Trophoblast cell (in vitro differentiated cells and primary cell): Measurements from ENCODE around the gene ALKBH6.

Experiments
- DNase-seq, 2 donors: peaks; one replicate each; pipeline ENCODE4 v3.0.0-alpha.2; 2016
- H2AFZ ChIP-seq: 2 replicates; pipeline ENCODE4 v1.6.1; 2013; ENCODE audit warnings: low read length, moderate library complexity, mild to moderate bottlenecking; ENCODE audit not compliant: insufficient read depth, poor library complexity
- H2AK5ac ChIP-seq: 2 replicates; pipeline ENCODE4 v1.6.1; 2013; ENCODE audit warnings: mild to moderate bottlenecking, low read length
- H2BK120ac ChIP-seq: 2 replicates; pipeline ENCODE4 v1.6.1; 2013; ENCODE audit warnings: low read length, mild to moderate bottlenecking, moderate library complexity; ENCODE audit not compliant: insufficient read depth, poor library complexity
- H2BK12ac ChIP-seq: 2 replicates; pipeline ENCODE4 v1.6.1; 2013; ENCODE audit warnings: mild to moderate bottlenecking, low read length, moderate library complexity
- H2BK5ac ChIP-seq: 2 replicates; pipeline ENCODE4 v1.6.1; 2013; ENCODE audit warnings: low read length, low read depth, moderate library complexity, mild to moderate bottlenecking; ENCODE audit not compliant: poor library complexity
- H3K14ac ChIP-seq: 2 replicates; pipeline ENCODE4 v1.6.1; 2013; ENCODE audit warnings: mild to moderate bottlenecking, low read length
- H3K18ac ChIP-seq: 2 replicates; pipeline ENCODE4 v1.6.1; 2013; ENCODE audit warnings: mild to moderate bottlenecking, low read length
- H3K23ac ChIP-seq: 2 replicates; pipeline ENCODE4 v1.6.1; 2013; ENCODE audit warnings: low read length
- H3K27ac ChIP-seq: 2 replicates; pipeline ENCODE4 v1.5.1; 2013; ENCODE audit warnings: low read depth, mild to moderate bottlenecking, inconsistent platforms, low read length, moderate library complexity
- H3K27me3 ChIP-seq: 2 replicates; pipeline ENCODE4 v1.6.1; 2013; ENCODE audit warnings: inconsistent platforms, mild to moderate bottlenecking, low read length, moderate library complexity; ENCODE audit not compliant: insufficient read depth
- H3K36me3 ChIP-seq, 2 experiments: 1 replicate in 1 of 2; 2 replicates in 1 of 2; pipeline ENCODE4 v1.6.1; 2013; ENCODE audit warnings: low read length in 2 of 2, mild to moderate bottlenecking in 2 of 2, moderate library complexity in 1 of 2; ENCODE audit not compliant: insufficient read depth in 2 of 2, control insufficient read depth in 1 of 2
- H3K4ac ChIP-seq: 2 replicates; pipeline ENCODE4 v1.6.1; 2013; ENCODE audit warnings: low read depth, mild to moderate bottlenecking, low read length, moderate library complexity
- H3K4me1 ChIP-seq, 2 experiments: 1 replicate in 1 of 2; 2 replicates in 1 of 2; pipeline ENCODE4 v1.6.1; 2013; ENCODE audit warnings: low read length in 2 of 2, mild to moderate bottlenecking in 2 of 2, moderate library complexity in 1 of 2; ENCODE audit not compliant: insufficient read depth in 2 of 2, control insufficient read depth in 1 of 2
- H3K4me2 ChIP-seq: 2 replicates; pipeline ENCODE4 v1.6.1; 2013; ENCODE audit warnings: inconsistent platforms, mild to moderate bottlenecking, low read length, moderate library complexity
- H3K4me3 ChIP-seq: 2 replicates; pipeline ENCODE4 v1.5.1; 2013; ENCODE audit warnings: mild to moderate bottlenecking, low read depth, low read length, inconsistent platforms
- H3K79me1 ChIP-seq: one replicate; pipeline ENCODE4 v1.6.1; 2013; ENCODE audit warnings: low read length
- H3K79me2 ChIP-seq: 2 replicates; pipeline ENCODE4 v1.6.1; 2013; ENCODE audit warnings: low read length, mild to moderate bottlenecking; ENCODE audit not compliant: control insufficient read depth, insufficient read depth, poor library complexity
- H3K9ac ChIP-seq: 2 replicates; pipeline ENCODE4 v1.6.1; 2013; ENCODE audit warnings: mild to moderate bottlenecking, low read length
- H3K9me3 ChIP-seq: 2 replicates; pipeline ENCODE4 v1.6.1; 2013; ENCODE audit warnings: low read depth, mild to moderate bottlenecking, control low read depth, inconsistent platforms, low read length; ENCODE audit not compliant: insufficient read depth
- H4K12ac ChIP-seq: 2 replicates; pipeline ENCODE4 v1.6.1; 2013; ENCODE audit warnings: low read depth, mild to moderate bottlenecking, low read length, moderate library complexity
- H4K8ac ChIP-seq: 2 replicates; pipeline ENCODE4 v1.6.1; 2013; ENCODE audit warnings: low read depth, mild to moderate bottlenecking, low read length, moderate library complexity
- H4K91ac ChIP-seq: one replicate; pipeline ENCODE4 v1.6.1; 2013; ENCODE audit warnings: low read depth, mild to moderate bottlenecking, low read length, moderate library complexity
- WGBS: extraction: QIAGEN DNeasy Blood & Tissue Kit; methylation state at CpG from one replicate; pipeline ENCODE4 v1.1.7; 2013; ENCODE audit warnings: missing lambda C conversion rate; ENCODE audit not compliant: insufficient read length, insufficient coverage; ENCODE audit errors: extremely low coverage; 5-methylcytosine and 5-hydroxymethylcytosine counted together

The ALKBH6 gene

DNA sequence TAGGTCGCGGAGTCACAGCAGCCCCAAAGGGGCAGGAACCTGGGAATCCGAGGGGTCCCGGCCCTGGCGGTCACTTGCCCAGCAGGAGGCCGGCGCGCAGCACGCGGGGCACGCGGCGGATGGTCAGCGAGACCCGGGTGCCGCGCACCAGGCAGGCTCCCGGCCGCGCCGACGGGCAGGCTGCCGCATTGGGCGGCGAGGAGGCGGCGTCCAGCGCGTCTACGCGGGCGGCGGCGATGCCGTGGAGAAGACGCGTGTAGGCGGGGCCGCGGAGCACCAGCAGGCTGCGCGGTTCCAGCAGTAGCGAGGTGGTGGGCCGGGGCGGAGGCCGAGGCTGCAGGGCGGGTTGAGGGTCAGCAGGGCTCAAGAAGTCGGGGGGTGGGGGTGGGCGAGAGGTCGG, 4.8 kb downstream of the ALKBH6 start:
- Histone ChIP-seq H3K4ac (no peak overlapping the region), H3K27ac (peak overlapping the region; percentile 49), H3K27me3 (no peaks in the 10 kb centered on the region), H3K79me2 (peaks cover 8% of the 10 kb centered on the region), H2BK5ac (peak overlapping the region; percentile 54), H4K91ac (peak overlapping the region; percentile 87), H2AFZ (peak overlapping the region; percentile 64), H3K23ac (no peak overlapping the region), H4K8ac (peak overlapping the region; percentile 90), H2BK120ac (no peak overlapping the region), H2BK12ac (no peak overlapping the region), H3K79me1 (peaks cover 10% of the 10 kb centered on the region), H3K4me2 (peak overlapping the region; percentile 88), H3K14ac (peak overlapping the region; percentile 66), H2AK5ac (no peak overlapping the region), H3K9ac (peak overlapping the region; percentile 77), H3K18ac (peak overlapping the region; percentile 81), H3K36me3 (peaks cover 0 to 6% of the 10 kb centered on the region in 2 experiments), H3K4me1 (peaks cover 18 to 20% of the 10 kb centered on the region in 2 experiments), H3K4me3 (peak overlapping the region; percentile 62), H4K12ac (peak overlapping the region; percentile 55), H3K9me3 (no peaks in the 10 kb centered on the region)
- WGBS: no CpG with 5 or more reads among the region's 50 CpGs
- DNase-seq: peak; percentile 62 to 81

DNA sequence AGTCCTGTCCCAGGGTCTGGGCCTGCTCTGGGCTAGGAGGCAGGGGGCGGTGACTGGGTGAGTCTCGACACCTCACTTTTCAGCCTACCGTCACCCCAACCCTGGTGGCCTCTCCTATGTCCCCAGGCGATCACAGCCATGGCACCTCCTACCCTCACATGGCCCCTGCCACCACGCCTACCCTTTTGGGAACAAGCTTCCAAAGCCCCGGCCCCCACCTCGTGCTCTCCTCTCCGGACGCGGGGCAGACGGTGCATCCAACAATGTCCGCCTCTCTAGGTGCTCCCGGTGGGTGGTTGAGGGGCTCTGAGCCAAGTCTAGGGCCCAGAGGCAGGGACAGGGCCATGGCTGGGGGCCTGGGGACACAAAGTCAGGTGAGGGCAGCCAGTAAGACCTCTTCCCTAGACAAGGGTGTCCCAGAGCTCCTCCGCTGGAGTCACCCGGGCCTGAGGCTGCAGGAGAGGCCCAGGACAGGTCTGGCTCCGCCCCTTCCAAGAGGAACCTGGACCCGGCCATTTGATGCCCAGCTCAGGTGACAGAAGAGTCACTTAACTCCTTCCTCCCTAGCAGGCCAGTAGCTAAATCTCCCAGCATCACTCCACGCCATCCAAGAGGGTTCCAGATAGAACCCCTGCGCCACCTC, 5.6 kb downstream of the ALKBH6 start, which contains the start of gene SYNE4:
TSS of gene SYNE4 (minus strand) at position 478 of the 643 bp plus-strand sequence. CDS start at position 346, 132 bp downstream.
- Histone ChIP-seq H4K8ac (peak within 1 kb of the TSS; percentile 95), H2BK12ac (peak within 1 kb of the TSS; percentile 1), H3K9ac (peak within 1 kb of the TSS; percentile 77), H3K27ac (peak within 1 kb of the TSS; percentile 49), H3K79me1 (peaks cover 10% of the 10 kb centered on the region), H3K4me1 (peaks cover 15 to 18% of the 10 kb centered on the region in 2 experiments), H3K36me3 (peaks cover 2 to 8% of the 10 kb centered on the region in 2 experiments), H4K12ac (peak within 1 kb of the TSS; percentile 55), H2AFZ (peak within 1 kb of the TSS; percentile 88), H3K14ac (peak within 1 kb of the TSS; percentile 95), H3K27me3 (no peaks in the 10 kb centered on the region), H4K91ac (peak within 1 kb of the TSS; percentile 87), H3K23ac (no peak within 1 kb of the TSS), H3K9me3 (no peaks in the 10 kb centered on the region), H3K18ac (peak within 1 kb of the TSS; percentile 81), H3K4ac (peak within 1 kb of the TSS; percentile 4), H3K4me2 (peak within 1 kb of the TSS; percentile 88), H2BK5ac (peak within 1 kb of the TSS; percentile 78), H2AK5ac (peak within 1 kb of the TSS; percentile 44), H3K79me2 (peaks cover 8% of the 10 kb centered on the region), H3K4me3 (peak within 1 kb of the TSS; percentile 62), H2BK120ac (peak within 1 kb of the TSS; percentile 28)
- no CpG with 5 or more reads among the region's 19 CpGs for WGBS
- DNase-seq: peak; percentile 83 to 88

DNA sequence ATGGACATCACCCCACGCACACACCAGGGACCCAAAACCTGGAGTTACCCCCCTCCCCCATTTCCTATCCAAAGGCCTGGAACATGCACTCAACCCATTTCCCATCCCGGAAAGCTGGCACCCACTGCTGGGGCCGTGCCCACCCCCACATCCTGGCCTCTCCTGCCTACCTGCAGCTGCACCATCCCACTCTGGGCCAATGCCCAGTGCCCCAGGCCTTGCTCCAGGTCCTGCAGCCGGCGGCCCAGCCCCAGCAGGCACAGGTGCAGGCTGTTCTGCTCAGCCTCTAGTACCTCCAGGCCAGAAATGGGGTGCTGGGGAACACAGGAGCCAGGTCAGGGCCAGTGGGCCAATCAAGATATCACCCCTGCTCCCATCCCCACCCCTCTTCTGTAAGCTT, 7.1 kb downstream of the ALKBH6 start:
- Histone ChIP-seq H2BK12ac (no peak overlapping the region), H3K79me1 (peaks cover 10% of the 10 kb centered on the region), H3K4me2 (no peak overlapping the region), H3K79me2 (peaks cover 8% of the 10 kb centered on the region), H3K23ac (no peak overlapping the region), H2AFZ (no peak overlapping the region), H3K18ac (no peak overlapping the region), H3K4me3 (no peak overlapping the region), H2BK5ac (no peak overlapping the region), H3K9ac (no peak overlapping the region), H2AK5ac (no peak overlapping the region), H4K8ac (no peak overlapping the region), H3K14ac (no peak overlapping the region), H2BK120ac (no peak overlapping the region), H3K27me3 (no peaks in the 10 kb centered on the region), H3K9me3 (no peaks in the 10 kb centered on the region), H3K27ac (no peak overlapping the region), H4K91ac (no peak overlapping the region), H3K4ac (no peak overlapping the region), H3K36me3 (peaks cover 2 to 8% of the 10 kb centered on the region in 2 experiments), H4K12ac (no peak overlapping the region), H3K4me1 (peaks cover 13 to 14% of the 10 kb centered on the region in 2 experiments)
- no peak for DNase-seq
- no CpG with 5 or more reads among the region's 5 CpGs for WGBS

DNA sequence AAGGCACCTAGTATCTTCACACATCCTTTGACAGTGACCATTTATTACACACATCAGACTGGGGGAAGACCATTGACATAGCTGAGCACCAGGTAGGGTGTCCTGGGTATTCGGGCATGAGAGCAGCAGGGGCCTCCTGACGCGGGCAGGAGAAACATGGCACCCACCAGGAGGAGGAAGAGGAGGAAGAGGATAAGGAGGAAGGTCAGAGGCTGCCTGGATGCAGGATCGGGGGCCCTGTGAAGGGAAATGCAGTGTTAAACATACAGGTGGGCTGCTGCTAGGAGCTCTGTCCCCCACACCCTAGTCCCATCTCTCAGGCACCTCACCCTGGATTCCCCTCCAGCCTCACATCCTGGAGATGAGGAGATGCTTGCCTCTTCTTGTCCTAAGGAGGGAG, 10.7 kb downstream of the ALKBH6 start:
- H3K4me2 ChIP-seq: no peak overlapping the region
- no peak for DNase-seq
- peaks cover 4% of the 10 kb centered on the region for H3K79me1 ChIP-seq
- no peak overlapping the region for H2BK120ac ChIP-seq
- H4K12ac ChIP-seq: no peak overlapping the region
- no peak overlapping the region for H2BK5ac ChIP-seq
- H3K4ac ChIP-seq: no peak overlapping the region
- H4K8ac ChIP-seq: no peak overlapping the region
- no peak overlapping the region for H3K4me3 ChIP-seq
- no peak overlapping the region for H2AK5ac ChIP-seq
- no peak overlapping the region for H3K23ac ChIP-seq
- H3K27me3 ChIP-seq: no peaks in the 10 kb centered on the region
- no peak overlapping the region for H3K14ac ChIP-seq
- H3K18ac ChIP-seq: no peak overlapping the region
- no peak overlapping the region for H4K91ac ChIP-seq
- peaks cover 9 to 17% of the 10 kb centered on the region in 2 experiments for H3K36me3 ChIP-seq
- peaks cover 4% of the 10 kb centered on the region in 2 experiments for H3K4me1 ChIP-seq
- H3K79me2 ChIP-seq: peaks cover 3% of the 10 kb centered on the region
- H3K9ac ChIP-seq: no peak overlapping the region
- H3K27ac ChIP-seq: no peak overlapping the region
- WGBS: no CpG with 5 or more reads among the region's 4 CpGs
- no peaks in the 10 kb centered on the region for H3K9me3 ChIP-seq
- no peak overlapping the region for H2BK12ac ChIP-seq
- no peak overlapping the region for H2AFZ ChIP-seq
